HepG2 (cell line): ENCODE measurements around the gene DNMT3A. TPM values are rescaled to one million over a fixed set of nuclear protein-coding genes. Genes with fewer than 3 reads are reported as not detected.
A peak's percentile ranks its signal among the peaks of the same experiment; 100 is the strongest.

Source experiments
- ATAC-seq: fragments of 200-7000 bp; cut with Tn5 transposase; 3 replicates; pipeline ENCODE4 v1.9.1; 2020; ENCODE audit warnings: mild to moderate bottlenecking, moderate library complexity
- BruUV-seq: library from RNA; stranded (reverse); fragments of 400-500 nt; replicated peaks from 2 replicates; lab custom pipeline; 2021; lab: Mats Ljungman, UMichigan
- CTCF ChIA-PET: fragments of 300-600 bp; formaldehyde crosslinking; extraction: SDS; loops from one replicate; lab custom pipeline; 2021; ENCODE audit warnings: low total read pairs, inconsistent platforms, low intra/inter-chr PET ratio; lab: Yijun Ruan, JAX
- POLR2A ChIA-PET: fragments of 350-600 bp; sonication (Branson Sonifier 250); formaldehyde crosslinking; loops from one replicate; lab custom pipeline; 2020; ENCODE audit warnings: antibody characterized with exemption, inconsistent platforms; lab: Yijun Ruan, JAX
- DNase-seq: peaks from one replicate; pipeline ENCODE4 v3.0.0-alpha.2; 2015; ENCODE audit warnings: low spot score
- FAIRE-seq: peaks from 3 replicates; lab custom pipeline; 2011; peaks lifted over from hg19 to GRCh38; lab: Jason Lieb, UNC
- H2AFZ ChIP-seq: one replicate; pipeline ENCODE4 v1.6.1; 2011; ENCODE audit warnings: low read length, inconsistent platforms
- H3K27ac ChIP-seq: fragments of 300-600 bp; 3 replicates; pipeline ENCODE4 v1.8.0; 2011; ENCODE audit warnings: mixed run types, mild to moderate bottlenecking, mixed read lengths, low read length, inconsistent platforms; ENCODE audit not compliant: insufficient read depth; ENCODE audit errors: extremely low read length
- H3K27me3 ChIP-seq, 2 experiments: fragments of 200-600 bp in 1 of 2; 2 replicates in 1 of 2; 3 replicates in 1 of 2; pipeline versions ENCODE4 v1.6.0 to v1.8.0; 2011; ENCODE audit warnings: low read length in 2 of 2, mild to moderate bottlenecking in 2 of 2, moderate library complexity in 2 of 2, inconsistent platforms in 1 of 2; ENCODE audit not compliant: insufficient read depth in 2 of 2, control insufficient read depth in 1 of 2
- H3K36me3 ChIP-seq, 2 experiments: fragments of 200-600 bp in 1 of 2; replicated peaks in 1 of 2; 2 replicates in 1 of 2; 3 replicates in 1 of 2; pipeline versions ENCODE4 v1.5.1 to v1.8.0; 2011; ENCODE audit warnings: low read length in 2 of 2, inconsistent platforms in 1 of 2; ENCODE audit not compliant: insufficient read depth in 2 of 2, control insufficient read depth in 1 of 2
- H3K4me1 ChIP-seq: 2 replicates; pipeline ENCODE4 v1.5.1; 2012; ENCODE audit warnings: low read length, inconsistent platforms; ENCODE audit not compliant: insufficient read depth
- H3K4me2 ChIP-seq: 2 replicates; pipeline ENCODE4 v1.6.0; 2011; ENCODE audit warnings: low read depth, low read length, inconsistent platforms
- H3K4me3 ChIP-seq, 3 experiments: fragments of 200-600 bp in 1 of 3; sonication (generic), shearing (Covaris generic) in 1 of 3; replicated peaks in 1 of 3; 2 replicates each; pipeline ENCODE4 v1.5.1; 2011 to 2016; ENCODE audit warnings: low read length in 3 of 3, inconsistent platforms in 2 of 3, low read depth in 2 of 3, mild to moderate bottlenecking in 2 of 3, control low read depth in 1 of 3, mixed read lengths in 1 of 3; ENCODE audit not compliant: insufficient read depth in 1 of 3
- H3K79me2 ChIP-seq: one replicate; pipeline ENCODE4 v1.6.1; 2011; ENCODE audit warnings: low read length, inconsistent platforms; ENCODE audit not compliant: insufficient read depth
- H3K9ac ChIP-seq: 2 replicates; pipeline ENCODE4 v1.6.0; 2011; ENCODE audit warnings: mild to moderate bottlenecking, low read depth, low read length, inconsistent platforms; ENCODE audit not compliant: insufficient read depth
- H3K9me3 ChIP-seq: 2 replicates; pipeline ENCODE4 v1.5.1; 2012; ENCODE audit warnings: mild to moderate bottlenecking, low read length
- H4K20me1 ChIP-seq: 2 replicates; pipeline ENCODE4 v1.6.0; 2011; ENCODE audit warnings: inconsistent platforms, mild to moderate bottlenecking, low read length, moderate library complexity; ENCODE audit not compliant: insufficient read depth
- ESRRA ChIP-seq: sonication (generic); formaldehyde crosslinking; IDR thresholded peaks from 2 replicates; pipeline ENCODE4 v1.5.1; 2020; ENCODE audit warnings: mild to moderate bottlenecking, low read depth, missing genetic modification reagents
- HMG20A ChIP-seq: IDR thresholded peaks from 2 replicates; pipeline ENCODE4 v1.6.1; 2016; ENCODE audit warnings: borderline replicate concordance
- HNF4A ChIP-seq: sonication (generic); formaldehyde crosslinking; IDR thresholded peaks from 2 replicates; pipeline ENCODE4 v1.4.0; 2020; ENCODE audit warnings: missing genetic modification reagents
- HNF4G ChIP-seq, 2 experiments: sonication (generic) in 1 of 2; formaldehyde crosslinking in 1 of 2; IDR thresholded peaks; 2 replicates each; pipeline versions ENCODE4 v1.4.0 to v1.6.1; 2011 to 2020; ENCODE audit warnings: borderline replicate concordance in 2 of 2, low read depth in 2 of 2, mild to moderate bottlenecking in 2 of 2, low read length in 1 of 2, missing genetic modification reagents in 1 of 2, moderate library complexity in 1 of 2
- NR2F6 ChIP-seq, 2 experiments: IDR thresholded peaks; 2 replicates each; pipeline ENCODE4 v1.6.1; 2016; ENCODE audit warnings: antibody characterized with exemption in 1 of 2, mild to moderate bottlenecking in 1 of 2
- RARA ChIP-seq: IDR thresholded peaks from 2 replicates; pipeline ENCODE4 v1.6.1; 2016; ENCODE audit warnings: missing genetic modification reagents, missing compliant biosample characterization
- REL ChIP-seq: sonication (generic); formaldehyde crosslinking; conservative IDR thresholded peaks from 2 replicates; pipeline ENCODE4 v1.8.0; 2022; ENCODE audit warnings: mild to moderate bottlenecking, missing genetic modification reagents, moderate library complexity
- SOX6 ChIP-seq, 2 experiments: fragments of 450-650 bp in 1 of 2; sonication (generic) in 1 of 2; formaldehyde crosslinking in 1 of 2; IDR thresholded peaks; 2 replicates each; pipeline versions ENCODE4 v1.4.0 to v1.6.1; 2017 to 2020; ENCODE audit warnings: antibody characterized with exemption in 1 of 2, mild to moderate bottlenecking in 1 of 2, missing genetic modification reagents in 1 of 2
- TSC22D2 ChIP-seq: sonication (generic); formaldehyde crosslinking; IDR thresholded peaks from 2 replicates; pipeline ENCODE4 v1.5.1; 2020; ENCODE audit warnings: missing genetic modification reagents, mild to moderate bottlenecking, borderline replicate concordance
- ZMYM3 ChIP-seq: sonication (generic); formaldehyde crosslinking; IDR thresholded peaks from 2 replicates; pipeline ENCODE4 v1.5.1; 2020; ENCODE audit warnings: mild to moderate bottlenecking, missing genetic modification reagents
- ZNF263 ChIP-seq: sonication (generic); formaldehyde crosslinking; IDR thresholded peaks from 2 replicates; pipeline ENCODE4 v1.4.0; 2020; ENCODE audit warnings: missing genetic modification reagents
- WGBS: methylation state at CpG from one replicate; pipeline ENCODE4 v1.1.6; 2017; ENCODE audit warnings: low lambda C conversion rate; 5-methylcytosine and 5-hydroxymethylcytosine counted together
- in situ Hi-C: cut with HindIII; loops from 2 replicates; pipeline ENCODE4 v1.10.0; 2017; ENCODE audit warnings: low pct_unique_long_range_greater_than_20kb; ENCODE audit not compliant: extremely low pct_ligation_motif_present
- intact Hi-C: fragments of 100-400 bp; cut with micrococcal nuclease; formaldehyde crosslinking; loops from one replicate; pipeline ENCODE4 v1.10.0; 2022; ENCODE audit not compliant: unreplicated experiment
- polyA plus RNA-seq, 8 experiments: library from polyadenylated mRNA; depleted of rRNA in 3 of 8; stranded (reverse) in 7 of 8; unstranded in 1 of 8; fragments of >200 nt; fragmentation: Illumina TruSeq in 4 of 8; extraction: Trizol in 4 of 8; gene quantifications; 2 replicates each; pipeline versions ENCODE4 v1.2.1 to v1.2.3, GENCODE V29; 2011 to 2016; ENCODE audit warnings: low read depth in 4 of 8, missing spikeins in 1 of 8, mixed read lengths in 1 of 8; ENCODE audit not compliant: insufficient read depth in 1 of 8
- total RNA-seq, 5 experiments: library from RNA; depleted of rRNA; stranded (reverse); fragments of >200 nt; fragmentation: Illumina TruSeq; extraction: Trizol; gene quantifications; 2 replicates each; pipeline ENCODE4 v1.2.3, GENCODE V29; 2016; ENCODE audit warnings: low read depth in 1 of 5
- TF ChIP-seq, protein P1 (sequence below): sonication (generic); formaldehyde crosslinking; IDR thresholded peaks from 2 replicates; pipeline ENCODE4 v1.4.0; 2020; ENCODE audit warnings: missing genetic modification reagents, borderline replicate concordance
- TF ChIP-seq, protein P2 (sequence below): sonication (generic); formaldehyde crosslinking; conservative IDR thresholded peaks from 2 replicates; pipeline ENCODE4 v1.4.0; 2020; ENCODE audit warnings: mild to moderate bottlenecking, missing genetic modification reagents, moderate library complexity

The DNMT3A gene
- total and polyA plus RNA-seq, 2 of the 13 experiments (the other 11 are each of a cell fraction or from before 2014, with no cell fraction given): 14.7 to 29.1 TPM

DNA sequence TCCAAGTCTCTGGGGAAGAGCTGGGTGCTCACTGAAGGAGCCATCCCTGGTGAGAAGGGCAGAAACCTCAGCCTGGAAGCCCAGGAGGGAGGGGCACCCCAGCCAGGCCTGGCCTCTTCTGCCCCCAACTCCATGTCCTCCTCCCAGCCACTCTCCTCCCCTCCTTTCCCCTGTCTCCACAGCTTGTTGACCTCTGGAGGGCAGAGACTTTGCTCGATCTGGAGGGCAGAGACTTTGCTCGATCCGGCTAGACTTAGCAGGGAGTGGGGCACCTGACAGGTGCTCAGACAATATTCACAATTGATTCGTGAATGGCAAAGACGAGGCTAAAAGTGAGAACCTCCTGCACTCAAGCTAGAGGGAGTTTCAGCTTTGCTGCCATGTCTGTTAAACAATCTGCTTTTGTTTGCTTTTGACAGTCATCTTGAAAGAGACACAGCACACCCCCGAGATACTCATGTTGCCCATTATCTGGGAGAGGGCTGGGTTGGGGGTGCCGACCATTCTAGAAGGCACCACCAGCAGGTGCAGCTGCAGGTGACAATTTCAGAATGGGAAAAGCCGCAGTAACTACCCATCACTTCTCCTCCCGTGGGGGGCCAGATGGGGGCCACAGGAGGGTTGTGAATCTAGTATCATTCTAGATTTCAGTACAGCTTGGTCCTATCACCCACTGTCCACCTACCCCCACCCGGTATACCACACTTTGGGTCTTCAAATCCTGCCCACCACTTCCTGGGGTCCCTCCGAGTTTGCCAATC is 54.8 kb downstream of the DNMT3A start:
- no peak overlapping the region for H2AFZ ChIP-seq
- TF ChIP-seq, protein P1, sequence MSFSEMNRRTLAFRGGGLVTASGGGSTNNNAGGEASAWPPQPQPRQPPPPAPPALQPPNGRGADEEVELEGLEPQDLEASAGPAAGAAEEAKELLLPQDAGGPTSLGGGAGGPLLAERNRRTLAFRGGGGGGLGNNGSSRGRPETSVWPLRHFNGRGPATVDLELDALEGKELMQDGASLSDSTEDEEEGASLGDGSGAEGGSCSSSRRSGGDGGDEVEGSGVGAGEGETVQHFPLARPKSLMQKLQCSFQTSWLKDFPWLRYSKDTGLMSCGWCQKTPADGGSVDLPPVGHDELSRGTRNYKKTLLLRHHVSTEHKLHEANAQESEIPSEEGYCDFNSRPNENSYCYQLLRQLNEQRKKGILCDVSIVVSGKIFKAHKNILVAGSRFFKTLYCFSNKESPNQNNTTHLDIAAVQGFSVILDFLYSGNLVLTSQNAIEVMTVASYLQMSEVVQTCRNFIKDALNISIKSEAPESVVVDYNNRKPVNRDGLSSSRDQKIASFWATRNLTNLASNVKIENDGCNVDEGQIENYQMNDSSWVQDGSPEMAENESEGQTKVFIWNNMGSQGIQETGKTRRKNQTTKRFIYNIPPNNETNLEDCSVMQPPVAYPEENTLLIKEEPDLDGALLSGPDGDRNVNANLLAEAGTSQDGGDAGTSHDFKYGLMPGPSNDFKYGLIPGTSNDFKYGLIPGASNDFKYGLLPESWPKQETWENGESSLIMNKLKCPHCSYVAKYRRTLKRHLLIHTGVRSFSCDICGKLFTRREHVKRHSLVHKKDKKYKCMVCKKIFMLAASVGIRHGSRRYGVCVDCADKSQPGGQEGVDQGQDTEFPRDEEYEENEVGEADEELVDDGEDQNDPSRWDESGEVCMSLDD: no peak
- TF ChIP-seq RARA (CRISPR knock-in tag) (no peak), SOX6 (IDR thresholded peaks at IDR 0.05) (no peak), SOX6 (CRISPR knock-in tag; IDR thresholded peaks at IDR 0.05) (peak; percentile 16; the same call in 1 of the 2 replicates), NR2F6 (IDR thresholded peaks at IDR 0.05) (no peak), NR2F6 (CRISPR knock-in tag; IDR thresholded peaks at IDR 0.05) (peak; percentile 62; the same call in 1 of the 2 replicates), HNF4A (CRISPR knock-in tag) (peak; percentile 72), REL (CRISPR knock-in tag) (no peak), HNF4G (IDR thresholded peaks at IDR 0.05; ENCODE audit: borderline replicate concordance, low read depth, low read length) (0 out of 2 replicates have a peak, but pooled peaks have one; percentile 6), HNF4G (CRISPR knock-in tag; IDR thresholded peaks at IDR 0.05; ENCODE audit: borderline replicate concordance, low read depth) (no peak), HMG20A (CRISPR knock-in tag) (no peak), ZNF263 (CRISPR knock-in tag) (0 out of 2 replicates have a peak, but pooled peaks have one; percentile 17), ESRRA (CRISPR knock-in tag) (peak; percentile 75; the same call in 1 of the 2 replicates), ZMYM3 (CRISPR knock-in tag) (0 out of 2 replicates have a peak, but pooled peaks have one; percentile 18), TSC22D2 (CRISPR knock-in tag) (no peak)
- TF ChIP-seq, protein P2, sequence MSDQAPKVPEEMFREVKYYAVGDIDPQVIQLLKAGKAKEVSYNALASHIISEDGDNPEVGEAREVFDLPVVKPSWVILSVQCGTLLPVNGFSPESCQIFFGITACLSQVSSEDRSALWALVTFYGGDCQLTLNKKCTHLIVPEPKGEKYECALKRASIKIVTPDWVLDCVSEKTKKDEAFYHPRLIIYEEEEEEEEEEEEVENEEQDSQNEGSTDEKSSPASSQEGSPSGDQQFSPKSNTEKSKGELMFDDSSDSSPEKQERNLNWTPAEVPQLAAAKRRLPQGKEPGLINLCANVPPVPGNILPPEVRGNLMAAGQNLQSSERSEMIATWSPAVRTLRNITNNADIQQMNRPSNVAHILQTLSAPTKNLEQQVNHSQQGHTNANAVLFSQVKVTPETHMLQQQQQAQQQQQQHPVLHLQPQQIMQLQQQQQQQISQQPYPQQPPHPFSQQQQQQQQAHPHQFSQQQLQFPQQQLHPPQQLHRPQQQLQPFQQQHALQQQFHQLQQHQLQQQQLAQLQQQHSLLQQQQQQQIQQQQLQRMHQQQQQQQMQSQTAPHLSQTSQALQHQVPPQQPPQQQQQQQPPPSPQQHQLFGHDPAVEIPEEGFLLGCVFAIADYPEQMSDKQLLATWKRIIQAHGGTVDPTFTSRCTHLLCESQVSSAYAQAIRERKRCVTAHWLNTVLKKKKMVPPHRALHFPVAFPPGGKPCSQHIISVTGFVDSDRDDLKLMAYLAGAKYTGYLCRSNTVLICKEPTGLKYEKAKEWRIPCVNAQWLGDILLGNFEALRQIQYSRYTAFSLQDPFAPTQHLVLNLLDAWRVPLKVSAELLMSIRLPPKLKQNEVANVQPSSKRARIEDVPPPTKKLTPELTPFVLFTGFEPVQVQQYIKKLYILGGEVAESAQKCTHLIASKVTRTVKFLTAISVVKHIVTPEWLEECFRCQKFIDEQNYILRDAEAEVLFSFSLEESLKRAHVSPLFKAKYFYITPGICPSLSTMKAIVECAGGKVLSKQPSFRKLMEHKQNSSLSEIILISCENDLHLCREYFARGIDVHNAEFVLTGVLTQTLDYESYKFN: peak; percentile 31; the same call in 1 of the 2 replicates
- no peak overlapping the region; a peak in 1 of 6 replicates for H3K4me3 ChIP-seq
- WGBS: 32% methylated on average over 11 of the region's 11 CpGs
- no peaks in the 10 kb centered on the region for H3K36me3 ChIP-seq
- DNase-seq (no peak), ATAC-seq (peak; percentile 52), FAIRE-seq (no peak)
- no peaks in the 10 kb centered on the region for H4K20me1 ChIP-seq
- BruUV-seq: no TSS peak
- H3K9me3 ChIP-seq: no peaks in the 10 kb centered on the region
- POLR2A ChIA-PET: interaction anchor here (0.6 to 0.9 kb wide), 2 partner anchors 37 to 385 kb away, joined by 3 to 4 read pairs; no protein-coding TSS in a partner anchor
- intact Hi-C loops: no loop called here
- H3K4me1 ChIP-seq: peaks cover 19% of the 10 kb centered on the region
- in situ Hi-C loops: no loop called here
- H3K4me2 ChIP-seq: peak overlapping the region; percentile 46
- H3K9ac ChIP-seq: no peak overlapping the region
- CTCF ChIA-PET: no interaction called here
- no peaks in the 10 kb centered on the region for H3K79me2 ChIP-seq
- no peak overlapping the region for H3K27ac ChIP-seq
- H3K27me3 ChIP-seq: no peaks in the 10 kb centered on the region
